GM19372 (cell line): ENCODE results near the gene CELA2A.
"Not testable (repeated sequence)": the region's sequence is repeated elsewhere in the genome, so short reads cannot be mapped to it uniquely, and the experiment has no call there.

Experiments used
- ATAC-seq: cut with Tn5 transposase; IDR thresholded peaks from one replicate; pipeline ENCODE4 v1.9.1; 2021; ENCODE audit warnings: mild to moderate bottlenecking, low read depth, moderate library complexity; ENCODE audit not compliant: unreplicated experiment

CELA2A gene

DNA sequence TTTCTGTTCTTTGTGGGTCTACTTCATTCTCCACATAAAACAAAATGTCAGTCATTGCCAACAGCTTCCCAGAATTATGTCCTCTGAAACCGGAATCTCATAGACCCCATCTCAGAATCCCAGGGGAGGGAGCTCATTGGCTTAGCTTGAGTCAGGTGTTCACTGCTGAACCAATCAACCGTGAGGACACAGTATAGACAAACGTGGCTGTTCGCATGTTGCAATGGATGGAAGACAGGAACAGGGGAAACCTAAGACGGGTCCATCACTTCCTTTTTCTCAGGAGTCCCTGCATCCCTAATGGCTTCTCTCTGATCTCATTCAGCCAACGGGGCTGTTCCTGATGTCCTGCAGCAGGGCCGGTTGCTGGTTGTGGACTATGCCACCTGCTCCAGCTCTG lies 9.1 kb downstream of the CELA2A start:
- ATAC-seq = no peak

- not testable (repeated sequence) for ATAC-seq
Measured at GRCh38 chr1:15466955-15467625, 10.6 kb downstream of the CELA2A start.

DNA sequence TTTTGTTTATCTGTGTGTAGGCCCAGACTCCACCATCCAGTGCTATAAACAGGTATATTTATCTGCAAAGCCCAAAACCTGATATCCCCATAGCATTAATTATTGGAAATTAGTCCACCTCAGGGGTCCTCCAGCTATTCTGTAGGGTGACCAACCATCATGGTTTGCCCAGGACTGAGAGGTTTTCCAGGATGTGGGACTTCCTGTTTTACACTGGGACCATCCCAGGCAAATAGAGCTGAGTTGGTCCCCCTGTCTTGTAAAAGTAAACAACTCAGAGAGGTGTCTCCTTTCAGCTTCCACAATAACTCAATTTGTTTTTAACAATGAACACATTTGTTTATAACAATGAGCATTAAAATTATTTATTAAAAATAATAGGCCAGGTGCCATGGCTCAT lies 11.6 kb downstream of the CELA2A start:
- no peak for ATAC-seq

DNA sequence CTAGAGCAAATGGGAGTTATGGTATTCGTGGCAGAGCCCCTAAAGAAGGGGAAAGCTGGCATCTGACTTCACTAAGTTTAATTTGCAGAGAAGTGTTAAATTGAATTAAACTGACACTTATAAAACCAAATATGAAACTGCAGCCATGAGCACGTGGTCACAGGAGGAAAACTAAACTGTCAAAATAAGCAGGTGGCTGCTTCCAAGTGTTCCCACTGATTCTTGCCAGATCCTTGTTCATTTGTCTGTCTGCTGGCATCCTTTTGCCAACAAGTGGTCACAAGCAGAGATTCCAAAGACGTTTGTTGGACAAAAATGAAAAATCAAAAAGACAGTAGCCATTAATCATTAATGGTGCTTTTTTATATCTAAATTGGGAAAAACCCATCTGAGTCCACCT lies 12.8 kb downstream of the CELA2A start:
- ATAC-seq = no peak

GRCh38 chr1:15469821-15470448 lies 13.4 kb downstream of the CELA2A start:
- not testable (repeated sequence) for ATAC-seq

DNA sequence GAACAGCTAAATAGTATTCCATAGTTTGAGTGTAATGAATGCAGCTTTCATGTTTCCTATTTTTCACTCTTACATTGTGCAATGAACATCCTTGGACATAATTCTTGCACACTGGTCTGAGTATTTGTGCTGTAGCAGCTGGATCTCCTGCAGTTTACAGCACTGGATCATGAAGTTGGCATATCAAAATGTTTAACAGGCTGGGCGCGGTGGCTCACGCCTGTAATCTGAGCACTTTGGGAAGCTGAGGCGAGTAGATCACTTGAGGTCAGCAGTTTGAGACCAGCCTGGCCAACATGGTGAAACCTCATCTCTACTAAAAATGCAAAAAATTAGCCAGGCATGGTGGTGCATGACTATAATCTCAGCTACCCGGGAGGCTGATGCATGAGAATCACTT lies 14.5 kb downstream of the CELA2A start:
- not testable (repeated sequence) for ATAC-seq

DNA sequence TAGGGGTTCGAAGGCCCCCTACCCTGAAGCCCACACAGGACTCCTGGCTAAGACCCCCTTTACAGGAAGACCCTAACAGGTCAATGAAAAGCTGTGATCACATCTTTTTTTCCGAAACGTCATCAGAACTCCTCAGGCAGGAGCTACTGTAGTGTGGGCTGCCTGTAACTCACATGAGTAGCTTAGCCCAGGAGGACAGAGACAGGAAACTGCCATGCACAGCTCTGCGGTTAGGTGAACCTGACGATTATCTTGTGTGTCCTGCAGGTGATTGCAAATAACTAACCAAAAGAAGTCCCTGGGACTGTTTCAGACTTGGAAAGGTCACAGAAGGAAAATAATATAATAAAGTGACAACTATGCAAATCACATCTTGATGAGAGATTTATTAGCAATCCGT lies 15.2 kb downstream of the CELA2A start:
- ATAC-seq = not testable (repeated sequence)

DNA sequence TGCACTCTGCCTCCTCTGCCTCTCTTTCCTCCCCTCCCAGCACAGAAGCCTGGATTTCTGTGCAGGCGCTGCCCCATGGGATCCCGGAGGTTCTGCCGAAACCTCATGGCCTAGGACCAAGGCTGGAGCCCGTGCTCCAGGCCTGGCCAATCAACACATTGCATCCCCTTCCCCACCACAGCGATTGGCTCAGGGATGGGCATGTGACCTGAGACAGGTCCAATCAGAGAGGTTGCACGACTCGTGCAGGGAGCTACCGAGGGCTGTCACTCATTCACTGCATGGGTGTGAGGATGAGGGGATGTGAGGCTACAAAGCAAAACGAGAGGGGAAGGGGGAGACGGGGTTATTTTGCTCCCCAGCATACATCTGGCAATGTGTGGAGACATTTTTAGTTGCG lies 16.1 kb downstream of the CELA2A start:
- ATAC-seq = no peak

- no peak for ATAC-seq
Measured at GRCh38 chr1:15475752-15476314, 19.3 kb downstream of the CELA2A start, which contains the start of gene CELA2B. CELA2B (plus strand) TSS chr1:15476104; CDS start chr1:15476126, 22 bp downstream.

GRCh38 chr1:15476927-15477326 lies 20.4 kb downstream of the CELA2A start:
- ATAC-seq = no peak

- no peak for ATAC-seq
Measured at GRCh38 chr1:15477646-15478212, 21.2 kb downstream of the CELA2A start.

GRCh38 chr1:15479654-15480347 lies 23.3 kb downstream of the CELA2A start:
- no peak for ATAC-seq

GRCh38 chr1:15482455-15482854 lies 25.9 kb downstream of the CELA2A start:
- not testable (repeated sequence) for ATAC-seq

- not testable (repeated sequence) for ATAC-seq
Measured at GRCh38 chr1:15482983-15483543, 26.5 kb downstream of the CELA2A start.

GRCh38 chr1:15483971-15484370 lies 27.4 kb downstream of the CELA2A start:
- no peak for ATAC-seq

DNA sequence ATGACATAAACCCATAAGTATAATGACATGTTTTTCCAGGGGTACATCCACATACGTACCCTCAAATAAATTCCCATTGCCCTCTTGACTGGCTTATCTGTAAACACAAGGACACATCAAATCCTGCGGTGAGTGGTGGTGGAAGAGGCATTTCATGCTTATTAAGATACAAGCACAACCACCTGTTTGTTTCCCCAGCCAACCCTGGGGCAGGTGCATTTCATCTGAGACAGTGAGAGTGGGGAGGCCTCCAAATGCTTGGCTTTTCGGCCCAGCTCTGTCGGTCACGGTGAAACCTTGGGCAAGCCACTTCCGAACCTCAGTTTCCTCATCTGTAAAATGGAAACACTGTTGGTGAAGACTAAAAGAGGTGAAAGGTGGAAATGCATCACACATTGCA lies 27.9 kb downstream of the CELA2A start:
- not testable (repeated sequence) for ATAC-seq

GRCh38 chr1:15485636-15486035 lies 29.1 kb downstream of the CELA2A start:
- ATAC-seq = no peak

DNA sequence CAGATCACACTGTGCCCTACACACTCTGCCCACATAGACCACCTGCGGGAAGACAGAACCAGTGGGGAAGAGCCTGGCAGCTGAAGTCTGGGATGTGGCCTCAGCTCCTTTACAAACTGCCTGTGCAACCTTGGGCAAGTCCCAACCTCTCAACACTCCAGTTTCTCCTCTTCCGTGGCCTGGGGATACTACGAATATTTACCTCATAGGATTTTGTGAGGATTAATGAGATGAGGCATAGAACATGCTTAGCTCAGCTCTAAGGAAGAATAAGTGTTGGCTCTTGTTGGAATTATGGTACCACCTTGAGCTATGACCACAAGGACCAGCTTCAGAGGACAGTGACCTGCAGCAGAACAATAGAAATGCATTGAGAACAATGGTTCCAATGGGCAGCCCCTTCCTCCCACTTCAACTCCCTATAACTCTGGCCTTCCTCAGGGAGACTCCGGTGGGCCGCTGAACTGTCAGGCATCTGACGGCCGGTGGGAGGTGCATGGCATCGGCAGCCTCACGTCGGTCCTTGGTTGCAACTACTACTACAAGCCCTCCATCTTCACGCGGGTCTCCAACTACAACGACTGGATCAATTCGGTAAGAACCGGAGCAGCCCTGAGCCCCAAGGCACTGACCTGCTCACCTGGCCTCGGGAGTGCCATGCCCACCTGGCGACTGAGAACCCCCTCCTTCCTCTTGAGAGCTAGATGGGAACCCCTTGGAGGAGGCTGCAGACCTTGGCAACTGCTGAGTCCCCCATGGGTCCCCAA lies 30.5 kb downstream of the CELA2A start:
- ATAC-seq = not testable (repeated sequence)

GRCh38 chr1:15488371-15488770 lies 31.8 kb downstream of the CELA2A start:
- no peak for ATAC-seq
